CD4-positive, alpha-beta T cell treated with Interleukin-6 for 4 hours (primary cell): ENCODE results near the gene SS18L1.
A peak's percentile ranks its signal among the peaks of the same experiment; 100 is the strongest.
"Not testable (repeated sequence)": the region's sequence is repeated elsewhere in the genome, so short reads cannot be mapped to it uniquely, and the experiment has no call there.

Experiments
- DNase-seq: peaks from one replicate; pipeline ENCODE4 v3.0.0-alpha.2; 2020; ENCODE audit warnings: mixed read lengths

Gene SS18L1

GRCh38 chr20:62143081-62143956, at the start of gene SS18L1, which contains the start of gene PSMA7:
Gene SS18L1, plus strand, starts transcription at chr20:62143769. Its CDS starts 52 bp downstream, at chr20:62143821.
Gene PSMA7, minus strand, starts transcription at chr20:62143394. Its CDS starts 91 bp downstream, at chr20:62143303.
- DNase-seq, result peak; percentile 88

- no peak for DNase-seq
These were observed 46.9 kb upstream of the SS18L1 start for GRCh38 chr20:62096421-62097380.

- DNase-seq, result no peak
These were observed 45.6 kb upstream of the SS18L1 start for GRCh38 chr20:62097881-62098407.

GRCh38 chr20:62101078-62101477, 42.5 kb upstream of the SS18L1 start:
- no peak for DNase-seq

- no peak for DNase-seq
These were observed 39.9 kb upstream of the SS18L1 start for GRCh38 chr20:62103508-62104233.

- no peak for DNase-seq
These were observed 39.3 kb upstream of the SS18L1 start for GRCh38 chr20:62104234-62104789.

- no peak for DNase-seq
These were observed 38.7 kb upstream of the SS18L1 start for GRCh38 chr20:62104791-62105345.

GRCh38 chr20:62105592-62105991, 38.0 kb upstream of the SS18L1 start:
- no peak for DNase-seq

GRCh38 chr20:62111148-62111547, 32.4 kb upstream of the SS18L1 start:
- DNase-seq, result no peak

- no peak for DNase-seq
These were observed 31.2 kb upstream of the SS18L1 start for GRCh38 chr20:62112368-62112767.

GRCh38 chr20:62114894-62115293, 28.7 kb upstream of the SS18L1 start:
- no peak for DNase-seq

GRCh38 chr20:62115800-62116407, 27.7 kb upstream of the SS18L1 start:
- DNase-seq, result not testable (repeated sequence)

- no peak for DNase-seq
These were observed 26.8 kb upstream of the SS18L1 start for GRCh38 chr20:62116558-62117361.

GRCh38 chr20:62117362-62117646, 26.3 kb upstream of the SS18L1 start:
- DNase-seq, result no peak

- peak; percentile 84 for DNase-seq
These were observed 25.9 kb upstream of the SS18L1 start for GRCh38 chr20:62117658-62118057.

- DNase-seq, result no peak
These were observed 25.2 kb upstream of the SS18L1 start for GRCh38 chr20:62118113-62119043.

GRCh38 chr20:62119115-62119514, 24.5 kb upstream of the SS18L1 start:
- no peak for DNase-seq

GRCh38 chr20:62119591-62120364, 23.8 kb upstream of the SS18L1 start:
- DNase-seq, result no peak

- DNase-seq, result no peak
These were observed 23.2 kb upstream of the SS18L1 start for GRCh38 chr20:62120365-62120762.
